Prostate gland (tissue), 2 donors: ENCODE measurements around the gene GYPE. TPM values are rescaled to one million over a fixed set of nuclear protein-coding genes. Genes with fewer than 3 reads are reported as not detected.
"Not testable (repeated sequence)": the region's sequence is repeated elsewhere in the genome, so short reads cannot be mapped to it uniquely, and the experiment has no call there.

Source experiments
- DNase-seq: peaks from one replicate; pipeline ENCODE4 v3.0.0-alpha.2; 2019; ENCODE audit warnings: low spot score
- H3K27ac ChIP-seq, 2 donors: fragments of 200-600 bp; sonication (generic); 2 replicates each; pipeline ENCODE4 v1.5.1; 2017 to 2019
- H3K27me3 ChIP-seq: fragments of 200-600 bp; sonication (generic); replicated peaks from 2 replicates; pipeline ENCODE4 v1.5.1; 2019; ENCODE audit not compliant: insufficient read depth
- H3K36me3 ChIP-seq, 2 donors: fragments of 200-600 bp; sonication (generic); 1 replicate in 1 of 2; 2 replicates in 1 of 2; pipeline versions ENCODE4 v1.5.1 to v1.8.1; 2017 to 2019
- H3K4me1 ChIP-seq: fragments of 200-600 bp; sonication (generic); replicated peaks from 2 replicates; pipeline ENCODE4 v1.5.1; 2019
- H3K4me3 ChIP-seq, 2 donors: fragments of 200-600 bp; sonication (generic); 2 replicates each; pipeline ENCODE4 v1.5.1; 2017 to 2019
- H3K9me3 ChIP-seq: fragments of 200-600 bp; sonication (generic); 2 replicates; pipeline ENCODE4 v1.5.1; 2017
- CTCF ChIP-seq, 4 experiments: fragments of 200-600 bp in 2 of 4; fragments of 450-650 bp in 2 of 4; sonication (generic) in 2 of 4; IDR thresholded peaks; 1 replicate in 3 of 4; 2 replicates in 1 of 4; pipeline ENCODE4 v1.5.1; 2016 to 2019; ENCODE audit warnings: antibody characterized with exemption in 4 of 4, mild to moderate bottlenecking in 2 of 4, moderate library complexity in 2 of 4
- POLR2A ChIP-seq: fragments of 450-650 bp; IDR thresholded peaks from one replicate; pipeline ENCODE4 v1.6.1; 2016; ENCODE audit warnings: antibody characterized with exemption, mild to moderate bottlenecking
- POLR2AphosphoS5 ChIP-seq: sonication (generic); formaldehyde crosslinking; IDR thresholded peaks from one replicate; pipeline ENCODE4 v1.6.1; 2017; ENCODE audit warnings: antibody characterized with exemption
- WGBS: methylation state at CpG from one replicate; pipeline ENCODE4 v1.1.5; 2018; 5-methylcytosine and 5-hydroxymethylcytosine counted together
- intact Hi-C: fragments of 100-400 bp; cut with DNase I; formaldehyde crosslinking; loops from one replicate; pipeline ENCODE4 v1.14.2; 2022
- total RNA-seq, 2 donors: library from RNA; depleted of rRNA; stranded (reverse); fragments of >200 nt; gene quantifications; one replicate each; pipeline ENCODE4 v1.1.0, GENCODE V29; 2016

GYPE gene
- total RNA-seq, 2 donors from 2014 or later = 0.46 TPM; not detected in 1

GRCh38 chr4:143882892-143883291 is 22.5 kb downstream of the GYPE start:
- Histone ChIP-seq H3K9me3 (no peaks in the 10 kb centered on the region), H3K27me3 (no peaks in the 10 kb centered on the region), H3K36me3 (no peaks in the 10 kb centered on the region), H3K4me1 (no peaks in the 10 kb centered on the region), H3K4me3 (no peak overlapping the region), H3K27ac (no peak overlapping the region)
- TF ChIP-seq POLR2A (no peak), POLR2AphosphoS5 (no peak), CTCF (IDR thresholded peaks at IDR 0.05) (no peak)
- 83% methylated on average over 4 of the region's 4 CpGs for WGBS
- intact Hi-C loops = no loop called here
- DNase-seq = no peak

- H3K36me3 ChIP-seq, H3K4me1 ChIP-seq, H3K27ac ChIP-seq, intact Hi-C loops, H3K4me3 ChIP-seq, DNase-seq, H3K27me3 ChIP-seq, H3K9me3 ChIP-seq: not testable (repeated sequence)
- WGBS = 63% methylated on average over 2 of the region's 2 CpGs
These were observed 25.8 kb downstream of the GYPE start for GRCh38 chr4:143879561-143879960.

- H3K4me3 ChIP-seq, intact Hi-C loops, H3K36me3 ChIP-seq, H3K27ac ChIP-seq, DNase-seq, H3K27me3 ChIP-seq, H3K4me1 ChIP-seq, H3K9me3 ChIP-seq: not testable (repeated sequence)
- WGBS = 95% methylated on average over 2 of the region's 2 CpGs
These were observed 30.0 kb downstream of the GYPE start for GRCh38 chr4:143875357-143875756.

- 66% methylated on average over 2 of the region's 3 CpGs for WGBS
- H3K27me3 ChIP-seq, H3K4me1 ChIP-seq, H3K27ac ChIP-seq, H3K9me3 ChIP-seq, intact Hi-C loops, H3K4me3 ChIP-seq, DNase-seq, H3K36me3 ChIP-seq: not testable (repeated sequence)
These were observed 34.7 kb downstream of the GYPE start for GRCh38 chr4:143870523-143871268.

GRCh38 chr4:143869925-143870324 is 35.4 kb downstream of the GYPE start:
- H3K27ac ChIP-seq, intact Hi-C loops, H3K4me1 ChIP-seq, H3K27me3 ChIP-seq, H3K36me3 ChIP-seq, H3K4me3 ChIP-seq, DNase-seq, H3K9me3 ChIP-seq: not testable (repeated sequence)
- 57% methylated on average over 3 of the region's 3 CpGs for WGBS

- WGBS = 71% methylated on average over 1 of the region's 1 CpG
- H3K9me3 ChIP-seq, H3K27me3 ChIP-seq, H3K4me3 ChIP-seq, DNase-seq, intact Hi-C loops, H3K4me1 ChIP-seq, H3K27ac ChIP-seq, H3K36me3 ChIP-seq: not testable (repeated sequence)
These were observed 42.6 kb downstream of the GYPE start for GRCh38 chr4:143862716-143863115.

GRCh38 chr4:143858456-143858855 is 46.9 kb downstream of the GYPE start:
- no peak for DNase-seq
- WGBS = 82% methylated on average over 1 of the region's 1 CpG
- no peaks in the 10 kb centered on the region for H3K36me3 ChIP-seq

GRCh38 chr4:143857391-143858336 is 47.7 kb downstream of the GYPE start:
- H3K27ac ChIP-seq, intact Hi-C loops, H3K4me3 ChIP-seq, H3K9me3 ChIP-seq, H3K4me1 ChIP-seq, H3K36me3 ChIP-seq, H3K27me3 ChIP-seq, DNase-seq: not testable (repeated sequence)
- WGBS = 41% methylated on average over 6 of the region's 6 CpGs

More at GRCh38 chr4:143858456-143858855, 46.9 kb downstream of the GYPE start:
- Histone ChIP-seq H3K9me3 (no peaks in the 10 kb centered on the region), H3K27me3 (no peaks in the 10 kb centered on the region), H3K27ac (no peak overlapping the region), H3K4me3 (no peak overlapping the region), H3K4me1 (no peaks in the 10 kb centered on the region)
- TF ChIP-seq POLR2A (no peak), CTCF (IDR thresholded peaks at IDR 0.05) (no peak), POLR2AphosphoS5 (no peak)
- intact Hi-C loops = no loop called here

- H3K9me3 ChIP-seq, H3K27me3 ChIP-seq, H3K27ac ChIP-seq, intact Hi-C loops, H3K36me3 ChIP-seq, H3K4me1 ChIP-seq, DNase-seq, H3K4me3 ChIP-seq: not testable (repeated sequence)
- WGBS = 67% methylated on average over 6 of the region's 6 CpGs
These were observed 49.3 kb downstream of the GYPE start for GRCh38 chr4:143856017-143856557.

- H3K9me3 ChIP-seq, H3K27me3 ChIP-seq, intact Hi-C loops, H3K4me1 ChIP-seq, DNase-seq, H3K4me3 ChIP-seq, H3K36me3 ChIP-seq, H3K27ac ChIP-seq: not testable (repeated sequence)
- WGBS = 53% methylated on average over 4 of the region's 4 CpGs
These were observed 50.7 kb downstream of the GYPE start for GRCh38 chr4:143854645-143855044.
